BE2C (cell line): ENCODE measurements around the gene TNFRSF13B.
"Not testable (repeated sequence)": the region's sequence is repeated elsewhere in the genome, so short reads cannot be mapped to it uniquely, and the experiment has no call there.

ENCODE experiments used
- DNase-seq: peaks from one replicate; pipeline ENCODE4 v3.0.0-alpha.2; 2020
- H3K27me3 ChIP-seq: fragments of 250-450 bp; sonication (Bioruptor Pico); 2 replicates; pipeline ENCODE4 v1.5.1; 2020; ENCODE audit warnings: mild to moderate bottlenecking
- H3K36me3 ChIP-seq: fragments of 250-450 bp; sonication (Bioruptor Pico); 2 replicates; pipeline ENCODE4 v1.5.1; 2020; ENCODE audit warnings: mild to moderate bottlenecking
- H3K4me1 ChIP-seq: fragments of 250-450 bp; sonication (Bioruptor Pico); 2 replicates; pipeline ENCODE4 v1.5.1; 2020
- H3K4me3 ChIP-seq: 2 replicates; pipeline ENCODE4 v1.5.1; 2011; ENCODE audit warnings: low read depth, low read length
- H3K9me3 ChIP-seq: fragments of 250-450 bp; sonication (Bioruptor Pico); 2 replicates; pipeline ENCODE4 v1.5.1; 2020
- CTCF ChIP-seq: IDR thresholded peaks from 2 replicates; pipeline ENCODE4 v1.5.1; 2012; ENCODE audit warnings: mild to moderate bottlenecking, low read depth, low read length

TNFRSF13B gene

GRCh38 chr17:16961792-16962191 lies 10.1 kb downstream of the TNFRSF13B start:
- H3K9me3 ChIP-seq, result no peaks in the 10 kb centered on the region
- no peaks in the 10 kb centered on the region for H3K27me3 ChIP-seq
- DNase-seq, result no peak
- no peak for TF ChIP-seq CTCF
- no peaks in the 10 kb centered on the region for H3K4me1 ChIP-seq
- H3K4me3 ChIP-seq, result no peak overlapping the region
- no peaks in the 10 kb centered on the region for H3K36me3 ChIP-seq

GRCh38 chr17:16961022-16961421 lies 10.9 kb downstream of the TNFRSF13B start:
- H3K9me3 ChIP-seq, H3K4me1 ChIP-seq, H3K4me3 ChIP-seq, DNase-seq, H3K36me3 ChIP-seq, H3K27me3 ChIP-seq: not testable (repeated sequence)

- not testable (repeated sequence) for H3K9me3 ChIP-seq, H3K36me3 ChIP-seq, H3K4me3 ChIP-seq, H3K4me1 ChIP-seq, DNase-seq, H3K27me3 ChIP-seq
Observed at GRCh38 chr17:16955011-16955410, 16.9 kb downstream of the TNFRSF13B start.

DNA sequence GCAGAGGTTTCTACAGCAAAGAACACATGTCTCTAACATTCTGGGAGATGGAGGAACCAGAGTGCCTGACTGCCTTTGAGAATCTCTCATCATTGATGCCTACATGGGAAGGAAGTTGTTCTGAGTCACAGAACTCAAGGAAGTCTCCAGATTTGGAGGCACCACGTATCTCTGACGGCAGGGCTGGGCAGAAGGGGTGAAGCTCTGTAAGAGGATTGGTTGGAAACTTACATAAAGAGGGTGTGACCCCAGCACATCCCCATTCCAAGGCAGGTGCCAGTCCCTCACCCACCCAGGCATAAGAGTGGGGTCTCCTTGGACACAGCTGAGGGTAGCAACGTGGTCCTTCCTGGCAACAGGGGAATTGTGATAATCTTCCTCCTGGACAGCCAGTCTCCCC lies 17.4 kb downstream of the TNFRSF13B start:
- no peak for DNase-seq
- H3K36me3 ChIP-seq, result no peaks in the 10 kb centered on the region
- no peak overlapping the region for H3K4me3 ChIP-seq
- no peaks in the 10 kb centered on the region for H3K9me3 ChIP-seq
- TF ChIP-seq CTCF, result no peak
- H3K27me3 ChIP-seq, result no peaks in the 10 kb centered on the region
- no peaks in the 10 kb centered on the region for H3K4me1 ChIP-seq

GRCh38 chr17:16953841-16954240 lies 18.1 kb downstream of the TNFRSF13B start:
- DNase-seq, result no peak
- no peaks in the 10 kb centered on the region for H3K9me3 ChIP-seq
- H3K4me1 ChIP-seq, result no peaks in the 10 kb centered on the region
- H3K36me3 ChIP-seq, result no peaks in the 10 kb centered on the region
- no peaks in the 10 kb centered on the region for H3K27me3 ChIP-seq
- H3K4me3 ChIP-seq, result no peak overlapping the region
- TF ChIP-seq CTCF, result no peak

GRCh38 chr17:16953347-16953746 lies 18.6 kb downstream of the TNFRSF13B start:
- Histone ChIP-seq H3K27me3 (no peaks in the 10 kb centered on the region), H3K4me1 (no peaks in the 10 kb centered on the region), H3K4me3 (no peak overlapping the region), H3K9me3 (no peaks in the 10 kb centered on the region), H3K36me3 (no peaks in the 10 kb centered on the region)
- no peak for TF ChIP-seq CTCF
- no peak for DNase-seq

DNA sequence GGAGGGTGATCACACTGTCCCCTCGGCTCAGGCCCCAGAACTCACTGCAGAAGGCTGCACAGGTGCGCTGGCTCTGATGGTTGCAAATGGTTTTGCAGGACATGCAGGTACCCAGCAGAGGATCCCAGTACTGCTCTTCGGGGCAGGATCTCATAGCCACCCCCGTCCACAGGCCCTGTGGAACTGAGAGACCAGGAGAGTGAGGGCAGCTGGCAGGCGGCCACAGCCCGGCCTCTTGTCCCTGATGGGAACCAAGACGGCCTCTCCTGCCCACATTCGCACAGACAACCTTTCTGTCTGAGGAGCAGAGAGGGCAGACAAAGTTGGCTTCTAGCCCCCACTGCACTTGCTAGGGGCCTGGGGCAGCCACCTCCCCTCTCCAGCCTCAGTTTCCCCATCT lies 19.5 kb downstream of the TNFRSF13B start:
- Histone ChIP-seq H3K36me3 (no peaks in the 10 kb centered on the region), H3K4me1 (no peaks in the 10 kb centered on the region), H3K9me3 (no peaks in the 10 kb centered on the region), H3K27me3 (no peaks in the 10 kb centered on the region), H3K4me3 (no peak overlapping the region)
- no peak for DNase-seq
- TF ChIP-seq CTCF, result no peak
